GM19193 (cell line): ENCODE data around the gene SLX9.

ENCODE experiments used
- POLR2A ChIP-seq: IDR thresholded peaks from 4 replicates; pipeline ENCODE4 v1.6.1; 2011; ENCODE audit not compliant: insufficient read depth, insufficient read length; ENCODE audit errors: extremely low read depth

The SLX9 gene

GRCh38 chr21:44907966-44908895 lies 31.6 kb upstream of the SLX9 start:
- no peak for TF ChIP-seq POLR2A

- TF ChIP-seq POLR2A = no peak
Observed at GRCh38 chr21:44908908-44909307, 30.9 kb upstream of the SLX9 start.

- no peak for TF ChIP-seq POLR2A
Observed at GRCh38 chr21:44909719-44910118, 30.1 kb upstream of the SLX9 start.

- TF ChIP-seq POLR2A = no peak
Observed at GRCh38 chr21:44910229-44911067, 29.4 kb upstream of the SLX9 start.

- no peak for TF ChIP-seq POLR2A
Observed at GRCh38 chr21:44911068-44911383, 28.8 kb upstream of the SLX9 start.

- TF ChIP-seq POLR2A = no peak
Observed at GRCh38 chr21:44911384-44912157, 28.3 kb upstream of the SLX9 start.

- TF ChIP-seq POLR2A = no peak
Observed at GRCh38 chr21:44912158-44912473, 27.7 kb upstream of the SLX9 start.

- no peak for TF ChIP-seq POLR2A
Observed at GRCh38 chr21:44913425-44914175, 26.2 kb upstream of the SLX9 start.

- no peak for TF ChIP-seq POLR2A
Observed at GRCh38 chr21:44914176-44914874, 25.5 kb upstream of the SLX9 start.

- TF ChIP-seq POLR2A = no peak
Observed at GRCh38 chr21:44916965-44917364, 22.9 kb upstream of the SLX9 start.

GRCh38 chr21:44917446-44918106 lies 22.3 kb upstream of the SLX9 start:
- TF ChIP-seq POLR2A = no peak

- no peak for TF ChIP-seq POLR2A
Observed at GRCh38 chr21:44918107-44918470, 21.7 kb upstream of the SLX9 start.

GRCh38 chr21:44918581-44919033 lies 21.2 kb upstream of the SLX9 start:
- no peak for TF ChIP-seq POLR2A
